Head of caudate nucleus (tissue), 42 donors: ENCODE data around the gene LDLRAD3.

Source experiments
- DNase-seq, 42 donors: peaks; one replicate each; pipeline versions ENCODE4 v3.0.0 to v3.0.0-alpha.2; 2020 to 2021; ENCODE audit warnings: mixed read lengths in 7 of 42
- intact Hi-C: fragments of 100-400 bp; cut with DNase I; formaldehyde crosslinking; loops from one replicate; pipeline ENCODE4 v1.15.0; 2022

The LDLRAD3 gene

DNA sequence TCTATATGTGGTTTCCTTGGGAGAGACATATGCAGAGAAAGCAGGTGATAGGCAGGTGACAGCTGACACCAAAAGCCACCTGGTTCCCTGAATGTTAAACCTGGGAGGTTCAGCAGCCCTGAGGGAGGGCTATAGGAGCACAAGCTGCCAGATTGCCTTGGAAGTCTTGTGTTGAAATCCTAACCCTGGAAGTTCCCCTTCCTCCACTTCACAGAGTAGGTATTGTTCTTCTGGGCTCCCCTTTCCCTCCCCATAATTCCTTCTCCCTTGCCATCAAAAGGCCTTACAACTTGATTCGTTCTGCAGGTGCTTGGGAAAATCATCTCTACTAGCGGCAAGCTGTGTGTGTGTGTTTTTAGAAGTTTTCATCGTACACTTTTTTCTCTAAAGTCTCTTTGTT is 5.4 kb downstream of the LDLRAD3 start:
- intact Hi-C loops, result no loop called here
- peak in 1 of 42 donors; percentile 25 for DNase-seq

GRCh38 chr11:35950082-35950481 is 6.2 kb downstream of the LDLRAD3 start:
- DNase-seq, result peak in 1 of 42 donors; percentile 24
- intact Hi-C loops, result no loop called here

DNA sequence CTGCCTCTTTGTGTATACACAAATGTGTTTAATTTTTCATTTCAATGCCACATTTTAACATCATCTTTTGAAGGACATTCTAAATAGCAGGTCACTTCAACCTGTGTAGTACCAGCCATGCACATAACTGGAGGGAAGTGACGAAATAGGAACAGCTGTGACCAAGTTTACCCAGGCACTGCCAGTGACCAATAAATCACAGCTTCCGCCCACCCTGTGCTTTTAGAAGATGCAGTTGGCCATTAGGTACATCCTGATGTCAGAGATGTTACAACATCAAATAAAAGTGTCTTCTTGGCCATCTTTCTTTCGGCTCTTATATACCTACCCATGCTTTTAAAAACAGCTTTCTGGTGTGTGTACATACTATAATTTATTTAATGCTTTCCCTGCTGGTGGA is 7.8 kb downstream of the LDLRAD3 start:
- intact Hi-C loops, result no loop called here
- no peak for DNase-seq

DNA sequence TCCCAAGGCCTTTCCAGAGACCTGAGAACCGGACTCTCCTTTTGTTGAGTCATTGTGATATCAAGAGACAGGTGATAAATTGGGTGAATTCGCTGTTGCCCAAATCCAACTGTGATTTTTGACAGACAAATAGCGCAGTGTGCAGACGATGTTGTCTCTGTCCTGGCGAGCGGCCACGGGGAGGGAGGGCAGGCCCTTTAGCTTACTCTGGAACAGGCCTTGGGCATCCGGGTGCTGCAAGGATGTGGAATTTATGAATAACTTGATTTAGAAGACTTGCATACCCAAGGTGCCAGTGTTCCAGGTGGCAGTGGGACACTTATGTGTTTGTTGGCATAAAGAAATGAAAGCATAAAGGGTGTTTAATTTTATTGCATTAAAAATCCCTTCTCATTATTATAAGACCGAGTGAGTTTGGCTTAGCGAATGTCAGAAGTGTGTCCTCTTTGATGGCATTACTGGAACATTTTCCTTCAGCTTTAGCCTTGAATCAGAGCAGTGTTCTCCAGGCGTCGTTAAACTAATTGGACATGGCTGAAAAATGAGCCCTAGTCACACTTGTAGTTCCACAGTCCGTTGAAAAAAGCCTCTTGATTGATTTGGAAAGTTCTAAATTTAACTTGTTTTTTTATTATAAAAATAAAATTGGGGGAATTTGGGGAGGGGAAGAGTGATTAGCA is 9.4 kb downstream of the LDLRAD3 start:
- DNase-seq, result peak; percentile 56 to 90 (median 76)
- intact Hi-C loops, result no loop called here

- intact Hi-C loops, result no loop called here
- no peak for DNase-seq
Measured at GRCh38 chr11:35954205-35954604, 10.3 kb downstream of the LDLRAD3 start.

DNA sequence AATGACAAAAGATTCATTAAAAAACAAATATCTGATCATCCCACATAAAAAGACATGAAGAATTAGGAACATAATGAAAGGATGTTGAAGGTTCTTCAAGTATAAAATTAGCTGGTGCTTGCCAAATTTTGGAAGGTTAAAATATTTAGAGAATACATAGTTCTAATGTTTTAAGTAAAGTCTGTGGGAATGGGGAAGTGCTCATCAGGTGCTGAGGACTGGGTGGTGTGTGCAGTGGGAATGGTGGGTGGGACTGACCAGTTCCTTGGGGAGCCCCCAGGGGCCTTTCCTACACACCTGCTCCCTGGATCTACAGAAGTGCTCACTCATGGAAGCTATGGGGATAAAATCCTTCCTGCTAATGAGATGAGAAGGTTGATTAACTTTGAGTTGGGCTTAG is 11.8 kb downstream of the LDLRAD3 start:
- DNase-seq, result no peak
- intact Hi-C loops, result no loop called here

- no peak for DNase-seq
- intact Hi-C loops, result no loop called here
Measured at GRCh38 chr11:35962369-35963138, 18.7 kb downstream of the LDLRAD3 start.

- no peak for DNase-seq
- intact Hi-C loops, result no loop called here
Measured at GRCh38 chr11:35963911-35964310, 20.0 kb downstream of the LDLRAD3 start.

DNA sequence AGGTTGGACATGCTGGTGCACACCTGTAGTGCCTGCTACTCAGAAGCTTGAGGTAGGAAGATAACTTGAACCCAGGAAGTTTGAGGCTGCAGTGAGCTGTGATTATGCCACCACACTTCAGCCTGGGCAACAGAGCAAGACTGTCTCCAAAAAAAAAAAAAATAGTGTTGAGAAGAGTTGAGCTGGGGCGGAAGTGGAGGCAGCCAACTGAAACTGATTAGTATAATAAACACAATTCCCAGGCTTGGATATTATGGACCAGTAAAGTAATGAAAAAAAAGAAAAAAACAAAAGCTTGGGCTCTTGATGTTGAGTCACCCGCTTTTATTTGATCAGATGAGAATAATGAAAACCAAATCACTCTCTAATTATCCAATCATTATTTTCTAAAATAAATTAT is 21.0 kb downstream of the LDLRAD3 start:
- DNase-seq, result no peak
- intact Hi-C loops, result no loop called here

DNA sequence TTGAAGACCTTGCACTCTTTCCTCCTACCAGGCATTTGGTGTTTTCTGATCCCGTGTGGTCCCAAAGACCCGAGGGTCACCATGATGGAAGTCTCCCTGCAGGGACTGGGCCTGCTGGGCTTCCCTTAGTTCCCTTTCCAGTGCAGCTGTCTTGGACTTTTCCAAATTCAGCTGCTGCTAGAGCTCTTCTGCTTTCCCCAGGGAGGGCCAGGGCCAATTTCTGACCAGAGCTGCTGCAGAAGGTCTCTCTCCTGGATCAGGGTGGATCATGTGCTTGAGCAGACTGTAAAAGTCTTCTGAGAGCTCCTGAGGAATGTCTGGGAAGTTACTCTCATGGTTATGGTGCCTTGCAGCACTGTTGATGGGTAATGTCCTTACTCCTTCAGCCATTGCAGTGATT is 23.2 kb downstream of the LDLRAD3 start:
- DNase-seq, result no peak
- intact Hi-C loops, result no loop called here

GRCh38 chr11:35968386-35969088 is 24.7 kb downstream of the LDLRAD3 start:
- DNase-seq, result no peak
- intact Hi-C loops, result no loop called here

DNA sequence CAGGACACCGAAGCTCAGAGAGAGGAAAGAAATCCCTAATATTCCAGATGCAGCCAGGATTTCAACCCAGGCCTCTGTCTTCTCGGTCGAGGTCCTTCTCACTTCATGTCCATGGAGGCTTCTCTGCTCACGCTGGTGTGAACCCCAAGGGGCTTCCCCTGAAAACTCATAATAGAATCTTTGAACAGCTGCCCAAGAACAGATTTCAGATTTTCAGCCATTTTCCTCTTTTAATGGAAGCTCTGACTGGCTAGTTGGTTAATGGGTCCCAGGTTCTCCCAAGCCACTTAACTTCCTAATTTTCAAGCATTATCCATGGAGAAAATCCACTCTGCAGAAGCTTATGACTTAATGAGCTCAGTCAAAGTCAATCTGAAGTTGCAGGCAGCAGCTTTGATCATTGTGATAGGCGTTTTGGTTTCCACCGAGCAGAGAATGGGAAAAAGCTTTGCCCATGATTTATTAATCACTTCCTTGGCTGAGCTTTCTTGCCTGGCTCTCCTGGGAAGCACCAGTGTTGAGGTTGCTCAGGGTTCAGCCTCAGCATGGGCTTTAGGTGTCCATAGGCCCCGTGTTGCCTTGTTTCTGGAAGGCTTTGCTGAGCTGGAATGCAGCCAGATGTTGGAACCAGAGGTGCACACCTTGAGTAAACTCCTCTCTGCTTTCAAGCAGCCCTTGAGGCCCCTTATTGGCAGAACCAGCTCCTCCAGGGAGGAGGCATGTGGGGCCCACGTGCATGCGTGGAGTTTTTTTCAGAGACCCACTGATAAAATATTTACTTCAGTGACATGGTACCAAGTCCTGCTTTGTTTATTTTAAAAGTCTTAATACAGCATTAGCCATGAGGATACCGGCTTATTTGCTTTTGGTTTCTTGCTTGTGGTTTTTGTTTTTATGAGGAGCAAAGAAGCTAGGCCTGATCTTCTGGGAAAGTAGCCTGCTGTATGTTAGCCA is 25.5 kb downstream of the LDLRAD3 start:
- no peak for DNase-seq
- intact Hi-C loops, result no loop called here

DNA sequence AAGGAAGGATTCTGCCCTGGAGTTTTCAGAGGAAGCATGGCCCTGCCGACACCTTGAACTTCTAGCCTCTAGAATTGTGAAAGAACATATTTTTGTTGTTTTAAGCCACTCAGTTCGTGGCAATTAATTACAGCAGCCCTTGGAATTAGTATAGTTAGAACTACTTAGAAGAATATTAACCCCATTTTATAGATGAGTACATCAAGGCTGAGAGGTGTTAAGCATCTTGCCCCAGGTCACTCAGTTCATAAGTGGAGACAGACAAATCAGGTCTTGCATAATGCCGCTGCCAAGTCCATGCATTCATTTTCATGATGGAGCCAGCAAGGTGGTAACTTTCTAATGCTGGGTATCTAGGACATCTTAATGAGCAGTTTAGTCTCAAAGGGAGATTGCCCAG is 26.6 kb downstream of the LDLRAD3 start:
- DNase-seq, result no peak
- intact Hi-C loops, result no loop called here

GRCh38 chr11:35971841-35972422 is 28.1 kb downstream of the LDLRAD3 start:
- intact Hi-C loops, result no loop called here

DNA sequence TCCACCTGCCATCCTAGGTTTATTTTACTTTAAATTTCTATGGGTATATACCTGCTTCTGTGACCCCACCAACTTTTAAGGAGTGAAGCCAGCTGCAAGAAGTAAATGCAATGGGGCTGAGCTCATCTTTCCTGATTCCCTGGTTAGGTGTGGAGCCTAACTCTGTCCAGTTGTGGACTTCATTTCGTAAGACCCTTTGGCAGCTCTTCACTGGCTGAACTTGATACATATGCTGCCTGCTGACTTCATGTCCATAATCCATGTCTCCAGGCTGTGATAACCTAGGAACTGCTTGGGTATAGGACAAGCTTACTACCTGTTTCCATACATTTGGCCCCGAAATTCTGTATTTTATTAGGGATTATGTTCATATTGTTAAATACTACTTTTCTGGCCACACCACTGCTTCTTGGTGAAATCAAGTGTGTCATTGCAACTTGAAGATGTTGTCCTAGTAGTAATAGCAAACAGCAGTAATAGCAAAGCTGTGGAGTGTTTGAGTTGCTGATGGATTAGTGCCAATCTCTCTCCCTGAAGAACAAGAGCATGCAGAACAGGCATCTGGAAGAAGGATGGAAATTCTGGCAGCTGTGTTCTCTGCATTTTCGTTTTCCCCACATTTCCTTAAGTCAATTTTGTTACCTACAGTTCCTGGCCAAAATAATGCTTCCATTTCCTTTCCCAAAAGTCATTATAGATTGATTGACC is 31.2 kb downstream of the LDLRAD3 start:
- intact Hi-C loops, result no loop called here
- DNase-seq, result no peak

More at GRCh38 chr11:35971841-35972422, 28.1 kb downstream of the LDLRAD3 start:
- DNase-seq, result no peak

DNA sequence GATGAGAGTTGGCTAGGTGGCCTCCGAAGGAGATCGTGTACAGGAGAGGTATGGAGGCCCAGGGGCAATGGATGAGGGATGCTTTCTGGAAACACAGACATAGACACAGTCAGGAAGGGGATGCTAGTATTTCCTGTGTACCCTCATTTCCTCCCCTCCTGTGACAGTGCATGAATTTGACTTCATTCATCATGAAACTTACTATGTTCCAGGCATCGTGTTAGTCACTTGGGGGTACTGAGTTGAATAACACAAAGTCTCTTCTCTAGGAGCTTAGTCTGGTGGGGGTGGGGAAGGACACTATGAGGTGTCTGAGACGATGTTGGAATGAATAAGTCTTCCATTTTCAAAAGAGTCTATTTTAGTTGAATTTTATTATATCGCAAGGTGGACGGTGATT is 32.6 kb downstream of the LDLRAD3 start:
- no peak for DNase-seq
- intact Hi-C loops, result no loop called here

DNA sequence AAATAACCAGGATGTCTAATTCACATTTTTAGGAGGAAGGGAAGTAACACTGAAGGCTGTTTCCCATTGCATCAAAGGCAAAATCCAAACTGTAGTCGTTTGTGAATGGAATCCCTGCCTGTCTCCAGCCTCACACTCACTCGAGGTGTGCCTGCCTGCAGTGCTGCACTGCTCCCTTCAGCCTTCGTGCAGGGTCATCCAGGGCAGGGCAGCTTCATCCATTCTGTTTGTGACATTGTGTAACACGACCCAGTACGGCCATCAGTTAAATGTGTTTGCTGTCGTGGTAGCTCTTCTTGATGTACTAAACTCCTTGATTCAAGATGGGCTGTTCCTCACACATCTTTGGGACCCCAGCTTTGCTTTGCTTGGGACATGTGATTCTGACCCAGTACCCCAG is 34.3 kb downstream of the LDLRAD3 start:
- intact Hi-C loops, result no loop called here

GRCh38 chr11:35978891-35979290 is 35.0 kb downstream of the LDLRAD3 start:
- no peak for DNase-seq
- intact Hi-C loops, result no loop called here

More for the DNA sequence above, 34.3 kb downstream of the LDLRAD3 start:
- no peak for DNase-seq
